GM12874 (cell line): ENCODE data around the gene VPS33B.

Source experiments
- CTCF ChIP-seq: IDR thresholded peaks from 2 replicates; pipeline ENCODE4 v1.5.1; 2011; ENCODE audit warnings: low read depth, mild to moderate bottlenecking, control low read depth, low read length, moderate library complexity; ENCODE audit not compliant: insufficient read depth

The VPS33B gene

GRCh38 chr15:90998737-90999136, 23.7 kb downstream of the VPS33B start:
- no peak for TF ChIP-seq CTCF

GRCh38 chr15:90994417-90995311, 27.7 kb downstream of the VPS33B start, which contains the start of gene PRC1:
Gene PRC1, minus strand, starts transcription at chr15:90994535. Its CDS starts 118 bp downstream, at chr15:90994417.
- no peak for TF ChIP-seq CTCF

- no peak for TF ChIP-seq CTCF
Measured at GRCh38 chr15:90994059-90994416, 28.4 kb downstream of the VPS33B start.

GRCh38 chr15:90991587-90992285, 30.7 kb downstream of the VPS33B start:
- no peak for TF ChIP-seq CTCF

GRCh38 chr15:90990446-90990845, 31.9 kb downstream of the VPS33B start:
- TF ChIP-seq CTCF: no peak

- TF ChIP-seq CTCF: no peak
Measured at GRCh38 chr15:90989040-90989768, 33.2 kb downstream of the VPS33B start.

GRCh38 chr15:90988296-90988695, 34.1 kb downstream of the VPS33B start:
- TF ChIP-seq CTCF: no peak
